Liver (tissue), 9 donors: ENCODE measurements around the gene IFNLR1. TPM values are rescaled to one million over a fixed set of nuclear protein-coding genes. Genes with fewer than 3 reads are reported as not detected.
"Not testable (repeated sequence)": the region's sequence is repeated elsewhere in the genome, so short reads cannot be mapped to it uniquely, and the experiment has no call there.

Experiments
- DNase-seq: peaks from one replicate; pipeline ENCODE4 v3.0.0-alpha.2; 2017; ENCODE audit warnings: low spot score
- H3K27ac ChIP-seq, 2 donors: one replicate each; pipeline ENCODE4 v1.7.0; 2013; ENCODE audit warnings: inconsistent platforms in 2 of 2, low read length in 2 of 2, control low read depth in 1 of 2, low read depth in 1 of 2, mild to moderate bottlenecking in 1 of 2
- H3K27me3 ChIP-seq, 4 donors: one replicate each; pipeline versions ENCODE4 v1.6.1 to v1.7.0; 2013; ENCODE audit warnings: low read length in 3 of 4, inconsistent platforms in 1 of 4, mild to moderate bottlenecking in 1 of 4, moderate library complexity in 1 of 4; ENCODE audit not compliant: control insufficient read depth in 4 of 4, insufficient read depth in 4 of 4
- H3K36me3 ChIP-seq, 4 donors: one replicate each; pipeline versions ENCODE4 v1.6.1 to v1.7.0; 2013; ENCODE audit warnings: low read length in 3 of 4, mild to moderate bottlenecking in 3 of 4, low read depth in 1 of 4, moderate library complexity in 1 of 4; ENCODE audit not compliant: control insufficient read depth in 4 of 4, insufficient read depth in 3 of 4
- H3K4me1 ChIP-seq, 4 donors: one replicate each; pipeline versions ENCODE4 v1.6.1 to v1.7.0; 2013; ENCODE audit warnings: low read length in 3 of 4, mild to moderate bottlenecking in 3 of 4, moderate library complexity in 1 of 4; ENCODE audit not compliant: control insufficient read depth in 4 of 4, insufficient read depth in 4 of 4
- H3K4me3 ChIP-seq, 3 donors: one replicate each; pipeline versions ENCODE4 v1.6.1 to v1.7.0; 2013; ENCODE audit warnings: low read length in 3 of 3, control low read depth in 1 of 3, low read depth in 1 of 3, mild to moderate bottlenecking in 1 of 3
- H3K9ac ChIP-seq, 2 donors: one replicate each; pipeline ENCODE4 v1.7.0; 2013; ENCODE audit warnings: low read length in 2 of 2, mild to moderate bottlenecking in 2 of 2, moderate library complexity in 2 of 2, control low read depth in 1 of 2, low read depth in 1 of 2
- H3K9me3 ChIP-seq, 4 donors: one replicate each; pipeline versions ENCODE4 v1.6.1 to v1.7.0; 2013; ENCODE audit warnings: low read length in 3 of 4; ENCODE audit not compliant: control insufficient read depth in 4 of 4
- EGR1 ChIP-seq, 2 donors: IDR thresholded peaks; 2 replicates each; pipeline ENCODE4 v1.6.1; 2016 to 2018; ENCODE audit warnings: antibody characterized with exemption in 2 of 2, low read depth in 2 of 2
- FOXA1 ChIP-seq: IDR thresholded peaks from 2 replicates; pipeline ENCODE4 v1.6.1; 2016; ENCODE audit warnings: antibody characterized with exemption
- FOXA2 ChIP-seq: IDR thresholded peaks from 2 replicates; pipeline ENCODE4 v1.6.1; 2016; ENCODE audit warnings: antibody characterized with exemption
- GABPA ChIP-seq, 2 donors: IDR thresholded peaks in 1 of 2; conservative IDR thresholded peaks in 1 of 2; 2 replicates each; pipeline ENCODE4 v1.6.1; 2016; ENCODE audit warnings: antibody characterized with exemption in 2 of 2, mild to moderate bottlenecking in 1 of 2, moderate library complexity in 1 of 2
- HNF4A ChIP-seq, 2 donors: conservative IDR thresholded peaks; 2 replicates each; pipeline ENCODE4 v1.6.1; 2016; ENCODE audit warnings: antibody characterized with exemption in 2 of 2, mild to moderate bottlenecking in 2 of 2
- HNF4G ChIP-seq: IDR thresholded peaks from 2 replicates; pipeline ENCODE4 v1.6.1; 2016; ENCODE audit warnings: antibody characterized with exemption
- JUND ChIP-seq, 2 donors: IDR thresholded peaks; 2 replicates each; pipeline ENCODE4 v1.6.1; 2016; ENCODE audit warnings: antibody characterized with exemption in 2 of 2
- NR2F2 ChIP-seq: IDR thresholded peaks from 2 replicates; pipeline ENCODE4 v1.6.1; 2016; ENCODE audit warnings: antibody characterized with exemption
- RAD21 ChIP-seq, 2 donors: IDR thresholded peaks; 2 replicates each; pipeline ENCODE4 v1.6.1; 2016; ENCODE audit warnings: antibody characterized with exemption in 2 of 2, mild to moderate bottlenecking in 2 of 2
- RXRA ChIP-seq, 2 donors: IDR thresholded peaks; 2 replicates each; pipeline ENCODE4 v1.6.1; 2017 to 2018; ENCODE audit warnings: antibody characterized with exemption in 2 of 2, mild to moderate bottlenecking in 1 of 2
- SP1 ChIP-seq: IDR thresholded peaks from 2 replicates; pipeline ENCODE4 v1.6.1; 2018; ENCODE audit warnings: antibody characterized with exemption, mild to moderate bottlenecking
- TAF1 ChIP-seq: conservative IDR thresholded peaks from 2 replicates; pipeline ENCODE4 v1.6.1; 2016; ENCODE audit warnings: antibody characterized with exemption, mild to moderate bottlenecking
- YY1 ChIP-seq: IDR thresholded peaks from 2 replicates; pipeline ENCODE4 v1.6.1; 2016; ENCODE audit warnings: antibody characterized with exemption, mild to moderate bottlenecking
- WGBS: extraction: QIAGEN DNeasy Blood & Tissue Kit; methylation state at CpG from one replicate; pipeline ENCODE4 v1.1.7; 2013; 5-methylcytosine and 5-hydroxymethylcytosine counted together
- polyA plus RNA-seq, 2 donors: library from polyadenylated mRNA; stranded (reverse) in 1 of 2; unstranded in 1 of 2; fragments of 200-250 nt in 1 of 2; fragments of >200 nt in 1 of 2; fragmentation: Nextera tagmentation in 1 of 2; extraction: Ambion mirVana in 1 of 2; gene quantifications; one replicate each; pipeline versions ENCODE4 v1.2.1 to v1.2.3, GENCODE V29; 2013 to 2015
- total RNA-seq, 2 donors: library from RNA; depleted of rRNA; stranded (reverse); fragments of >200 nt; gene quantifications; one replicate each; pipeline ENCODE4 v1.2.3, GENCODE V29; 2014
- TF ChIP-seq, protein P1 (sequence below): fragments of 150-350 bp; IDR thresholded peaks from 2 replicates; pipeline ENCODE4 v1.5.1; 2017; ENCODE audit warnings: improper control_type of control experiment, low read depth, low read length; ENCODE audit not compliant: missing input control
- TF ChIP-seq, protein P2 (sequence below): IDR thresholded peaks from 2 replicates; pipeline ENCODE4 v1.6.1; 2016; ENCODE audit warnings: antibody characterized with exemption, mild to moderate bottlenecking
- TF ChIP-seq, protein P3 (sequence below): IDR thresholded peaks from 2 replicates; pipeline ENCODE4 v1.6.1; 2016; ENCODE audit warnings: antibody characterized with exemption
- TF ChIP-seq, protein P4 (sequence below): IDR thresholded peaks from 2 replicates; pipeline ENCODE4 v1.6.1; 2016; ENCODE audit warnings: antibody characterized with exemption
- TF ChIP-seq, protein P5 (sequence below): IDR thresholded peaks from 2 replicates; pipeline ENCODE4 v1.6.1; 2016; ENCODE audit warnings: antibody characterized with exemption
- donor health status: healthy.
- donor health status: healthy.
- donor health status: healthy.
- donor health status: healthy.
- donor health status: healthy.

Gene IFNLR1
- total and polyA plus RNA-seq, 4 donors = 2.2 to 6.4 (median 3.5) TPM

DNA sequence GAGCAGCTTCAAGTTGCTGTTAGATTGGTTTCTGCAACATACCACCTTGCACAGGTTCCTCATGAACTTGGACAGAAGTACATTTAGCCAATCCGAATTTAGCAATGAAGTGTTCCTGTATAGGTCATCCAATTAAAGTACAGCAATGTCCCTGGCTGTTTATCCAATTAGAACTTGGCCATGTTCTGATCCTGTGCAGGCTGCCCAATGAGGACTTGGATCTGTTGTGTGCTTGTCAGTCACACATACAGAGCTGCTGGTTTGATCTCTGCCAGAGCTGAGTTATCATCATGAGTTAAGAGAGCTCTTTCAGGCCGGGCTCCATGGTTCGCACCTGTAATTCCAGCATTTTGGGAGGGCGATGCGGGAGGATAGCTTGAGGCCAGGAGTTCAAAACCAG is 22.0 kb upstream of the IFNLR1 start:
- H3K27me3 ChIP-seq = no peaks in the 10 kb centered on the region
- WGBS = 92% methylated on average over 5 of the region's 5 CpGs

GRCh38 chr1:24207709-24208108 is 20.6 kb upstream of the IFNLR1 start:
- 93% methylated on average over 6 of the region's 6 CpGs for WGBS
- Histone ChIP-seq H3K27ac (no peak overlapping the region), H3K36me3 (no peaks in the 10 kb centered on the region), H3K4me3 (no peak overlapping the region), H3K9ac (no peak overlapping the region), H3K4me1 (peaks cover 4 to 12% (median 10%) of the 10 kb centered on the region in 4 donors), H3K9me3 (peaks cover 0 to 3% (median 0%) of the 10 kb centered on the region in 4 donors), H3K27me3 (no peaks in the 10 kb centered on the region)
- no peak for DNase-seq
- TF ChIP-seq NR2F2 (no peak), HNF4G (no peak), HNF4A (conservative IDR thresholded peaks at IDR 0.05) (no peak), YY1 (no peak), SP1 (no peak), RAD21 (IDR thresholded peaks at IDR 0.05) (no peak), RXRA (IDR thresholded peaks at IDR 0.05) (no peak), FOXA2 (no peak), GABPA (IDR thresholded peaks at IDR 0.05 in 1 of 2, conservative IDR thresholded peaks at IDR 0.05 in 1 of 2) (no peak), FOXA1 (no peak), JUND (IDR thresholded peaks at IDR 0.05) (no peak), TAF1 (no peak), EGR1 (IDR thresholded peaks at IDR 0.05; ENCODE audit: low read depth in 2 of 2) (no peak)
- TF ChIP-seq, protein P1, sequence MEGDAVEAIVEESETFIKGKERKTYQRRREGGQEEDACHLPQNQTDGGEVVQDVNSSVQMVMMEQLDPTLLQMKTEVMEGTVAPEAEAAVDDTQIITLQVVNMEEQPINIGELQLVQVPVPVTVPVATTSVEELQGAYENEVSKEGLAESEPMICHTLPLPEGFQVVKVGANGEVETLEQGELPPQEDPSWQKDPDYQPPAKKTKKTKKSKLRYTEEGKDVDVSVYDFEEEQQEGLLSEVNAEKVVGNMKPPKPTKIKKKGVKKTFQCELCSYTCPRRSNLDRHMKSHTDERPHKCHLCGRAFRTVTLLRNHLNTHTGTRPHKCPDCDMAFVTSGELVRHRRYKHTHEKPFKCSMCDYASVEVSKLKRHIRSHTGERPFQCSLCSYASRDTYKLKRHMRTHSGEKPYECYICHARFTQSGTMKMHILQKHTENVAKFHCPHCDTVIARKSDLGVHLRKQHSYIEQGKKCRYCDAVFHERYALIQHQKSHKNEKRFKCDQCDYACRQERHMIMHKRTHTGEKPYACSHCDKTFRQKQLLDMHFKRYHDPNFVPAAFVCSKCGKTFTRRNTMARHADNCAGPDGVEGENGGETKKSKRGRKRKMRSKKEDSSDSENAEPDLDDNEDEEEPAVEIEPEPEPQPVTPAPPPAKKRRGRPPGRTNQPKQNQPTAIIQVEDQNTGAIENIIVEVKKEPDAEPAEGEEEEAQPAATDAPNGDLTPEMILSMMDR = no peak
- TF ChIP-seq, protein P2, sequence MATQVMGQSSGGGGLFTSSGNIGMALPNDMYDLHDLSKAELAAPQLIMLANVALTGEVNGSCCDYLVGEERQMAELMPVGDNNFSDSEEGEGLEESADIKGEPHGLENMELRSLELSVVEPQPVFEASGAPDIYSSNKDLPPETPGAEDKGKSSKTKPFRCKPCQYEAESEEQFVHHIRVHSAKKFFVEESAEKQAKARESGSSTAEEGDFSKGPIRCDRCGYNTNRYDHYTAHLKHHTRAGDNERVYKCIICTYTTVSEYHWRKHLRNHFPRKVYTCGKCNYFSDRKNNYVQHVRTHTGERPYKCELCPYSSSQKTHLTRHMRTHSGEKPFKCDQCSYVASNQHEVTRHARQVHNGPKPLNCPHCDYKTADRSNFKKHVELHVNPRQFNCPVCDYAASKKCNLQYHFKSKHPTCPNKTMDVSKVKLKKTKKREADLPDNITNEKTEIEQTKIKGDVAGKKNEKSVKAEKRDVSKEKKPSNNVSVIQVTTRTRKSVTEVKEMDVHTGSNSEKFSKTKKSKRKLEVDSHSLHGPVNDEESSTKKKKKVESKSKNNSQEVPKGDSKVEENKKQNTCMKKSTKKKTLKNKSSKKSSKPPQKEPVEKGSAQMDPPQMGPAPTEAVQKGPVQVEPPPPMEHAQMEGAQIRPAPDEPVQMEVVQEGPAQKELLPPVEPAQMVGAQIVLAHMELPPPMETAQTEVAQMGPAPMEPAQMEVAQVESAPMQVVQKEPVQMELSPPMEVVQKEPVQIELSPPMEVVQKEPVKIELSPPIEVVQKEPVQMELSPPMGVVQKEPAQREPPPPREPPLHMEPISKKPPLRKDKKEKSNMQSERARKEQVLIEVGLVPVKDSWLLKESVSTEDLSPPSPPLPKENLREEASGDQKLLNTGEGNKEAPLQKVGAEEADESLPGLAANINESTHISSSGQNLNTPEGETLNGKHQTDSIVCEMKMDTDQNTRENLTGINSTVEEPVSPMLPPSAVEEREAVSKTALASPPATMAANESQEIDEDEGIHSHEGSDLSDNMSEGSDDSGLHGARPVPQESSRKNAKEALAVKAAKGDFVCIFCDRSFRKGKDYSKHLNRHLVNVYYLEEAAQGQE = no peak
- TF ChIP-seq, protein P3, sequence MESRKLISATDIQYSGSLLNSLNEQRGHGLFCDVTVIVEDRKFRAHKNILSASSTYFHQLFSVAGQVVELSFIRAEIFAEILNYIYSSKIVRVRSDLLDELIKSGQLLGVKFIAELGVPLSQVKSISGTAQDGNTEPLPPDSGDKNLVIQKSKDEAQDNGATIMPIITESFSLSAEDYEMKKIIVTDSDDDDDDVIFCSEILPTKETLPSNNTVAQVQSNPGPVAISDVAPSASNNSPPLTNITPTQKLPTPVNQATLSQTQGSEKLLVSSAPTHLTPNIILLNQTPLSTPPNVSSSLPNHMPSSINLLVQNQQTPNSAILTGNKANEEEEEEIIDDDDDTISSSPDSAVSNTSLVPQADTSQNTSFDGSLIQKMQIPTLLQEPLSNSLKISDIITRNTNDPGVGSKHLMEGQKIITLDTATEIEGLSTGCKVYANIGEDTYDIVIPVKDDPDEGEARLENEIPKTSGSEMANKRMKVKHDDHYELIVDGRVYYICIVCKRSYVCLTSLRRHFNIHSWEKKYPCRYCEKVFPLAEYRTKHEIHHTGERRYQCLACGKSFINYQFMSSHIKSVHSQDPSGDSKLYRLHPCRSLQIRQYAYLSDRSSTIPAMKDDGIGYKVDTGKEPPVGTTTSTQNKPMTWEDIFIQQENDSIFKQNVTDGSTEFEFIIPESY = no peak
- TF ChIP-seq, protein P4, sequence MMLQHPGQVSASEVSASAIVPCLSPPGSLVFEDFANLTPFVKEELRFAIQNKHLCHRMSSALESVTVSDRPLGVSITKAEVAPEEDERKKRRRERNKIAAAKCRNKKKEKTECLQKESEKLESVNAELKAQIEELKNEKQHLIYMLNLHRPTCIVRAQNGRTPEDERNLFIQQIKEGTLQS = no peak
- TF ChIP-seq, protein P5, sequence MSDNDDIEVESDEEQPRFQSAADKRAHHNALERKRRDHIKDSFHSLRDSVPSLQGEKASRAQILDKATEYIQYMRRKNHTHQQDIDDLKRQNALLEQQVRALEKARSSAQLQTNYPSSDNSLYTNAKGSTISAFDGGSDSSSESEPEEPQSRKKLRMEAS = no peak

More for the DNA sequence above, 22.0 kb upstream of the IFNLR1 start:
- no peak overlapping the region for H3K4me3 ChIP-seq
- H3K9me3 ChIP-seq = peaks cover 0 to 3% (median 0%) of the 10 kb centered on the region in 4 donors
- no peak for TF ChIP-seq FOXA2
- no peak for TF ChIP-seq HNF4A (conservative IDR thresholded peaks at IDR 0.05)
- peaks cover 4 to 11% (median 10%) of the 10 kb centered on the region in 4 donors for H3K4me1 ChIP-seq
- no peaks in the 10 kb centered on the region for H3K36me3 ChIP-seq
- no peak overlapping the region for H3K27ac ChIP-seq
- DNase-seq = no peak
- H3K9ac ChIP-seq = no peak overlapping the region

DNA sequence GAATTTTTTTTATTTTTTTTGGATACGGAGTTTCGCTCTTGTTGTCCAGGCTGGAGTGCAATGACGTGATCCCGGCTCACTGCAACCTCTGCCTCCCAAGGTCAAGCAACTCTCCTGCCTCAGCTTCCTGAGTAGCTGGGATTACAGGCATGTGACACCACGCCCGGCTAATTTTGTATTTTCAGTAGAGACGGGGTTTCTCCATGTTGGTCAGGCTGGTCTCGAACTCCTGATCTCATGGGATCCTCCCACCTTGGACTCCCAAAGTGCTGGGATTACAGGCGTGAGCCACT is 20.3 kb upstream of the IFNLR1 start:
- peaks cover 4 to 14% (median 10%) of the 10 kb centered on the region in 4 donors for H3K4me1 ChIP-seq
- H3K9ac ChIP-seq, H3K27ac ChIP-seq, H3K36me3 ChIP-seq, H3K4me3 ChIP-seq, H3K27me3 ChIP-seq, H3K9me3 ChIP-seq, DNase-seq: not testable (repeated sequence)
- WGBS = 75% methylated on average over 9 of the region's 9 CpGs
